HG02642 (cell line): Measurements from ENCODE around the gene ZNF280B.
"Not testable (repeated sequence)": the region's sequence is repeated elsewhere in the genome, so short reads cannot be mapped to it uniquely, and the experiment has no call there.

ENCODE experiments used
- ATAC-seq: cut with Tn5 transposase; IDR thresholded peaks from one replicate; pipeline ENCODE4 v1.9.1; 2021; ENCODE audit warnings: mild to moderate bottlenecking; ENCODE audit not compliant: unreplicated experiment, poor library complexity

Gene ZNF280B

GRCh38 chr22:22510833-22511232 lies 2.3 kb upstream of the ZNF280B start:
- not testable (repeated sequence) for ATAC-seq

GRCh38 chr22:22509912-22510311 lies 1.4 kb upstream of the ZNF280B start:
- not testable (repeated sequence) for ATAC-seq

- ATAC-seq, result no peak
Measured at GRCh38 chr22:22507743-22508273, 734 bp downstream of the ZNF280B start.

- no peak for ATAC-seq
Measured at GRCh38 chr22:22506736-22507135, 1.8 kb downstream of the ZNF280B start.

- no peak for ATAC-seq
Measured at GRCh38 chr22:22498267-22498666, 10.3 kb downstream of the ZNF280B start.

GRCh38 chr22:22491589-22491988 lies 17.0 kb downstream of the ZNF280B start:
- not testable (repeated sequence) for ATAC-seq

GRCh38 chr22:22488736-22489135 lies 19.8 kb downstream of the ZNF280B start:
- ATAC-seq, result no peak

GRCh38 chr22:22487869-22488597 lies 20.5 kb downstream of the ZNF280B start:
- ATAC-seq, result no peak

- ATAC-seq, result no peak
Measured at GRCh38 chr22:22487059-22487458, 21.5 kb downstream of the ZNF280B start.

- ATAC-seq, result no peak
Measured at GRCh38 chr22:22486132-22486899, 22.2 kb downstream of the ZNF280B start.

- ATAC-seq, result no peak
Measured at GRCh38 chr22:22485524-22485923, 23.0 kb downstream of the ZNF280B start.

- ATAC-seq, result no peak
Measured at GRCh38 chr22:22484023-22484422, 24.5 kb downstream of the ZNF280B start.

GRCh38 chr22:22480940-22481339 lies 27.6 kb downstream of the ZNF280B start:
- ATAC-seq, result no peak

GRCh38 chr22:22479999-22480532 lies 28.5 kb downstream of the ZNF280B start:
- no peak for ATAC-seq

- no peak for ATAC-seq
Measured at GRCh38 chr22:22479116-22479515, 29.4 kb downstream of the ZNF280B start.

GRCh38 chr22:22478470-22478869 lies 30.1 kb downstream of the ZNF280B start:
- ATAC-seq, result no peak

GRCh38 chr22:22474733-22475132 lies 33.8 kb downstream of the ZNF280B start:
- ATAC-seq, result no peak

- ATAC-seq, result not testable (repeated sequence)
Measured at GRCh38 chr22:22471104-22471503, 37.4 kb downstream of the ZNF280B start.

- no peak for ATAC-seq
Measured at GRCh38 chr22:22469527-22469926, 39.0 kb downstream of the ZNF280B start.

GRCh38 chr22:22468794-22469469 lies 39.6 kb downstream of the ZNF280B start:
- not testable (repeated sequence) for ATAC-seq

- no peak for ATAC-seq
Measured at GRCh38 chr22:22467112-22467511, 41.4 kb downstream of the ZNF280B start.
